Suprapubic skin (tissue), 4 donors: Measurements from ENCODE around the gene LCE1F. TPM values are rescaled to one million over a fixed set of nuclear protein-coding genes. Genes with fewer than 3 reads are reported as not detected.

ENCODE experiments used
- DNase-seq, 2 donors: peaks; one replicate each; pipeline ENCODE4 v3.0.0-alpha.2; 2019; ENCODE audit warnings: low spot score in 2 of 2
- H3K27ac ChIP-seq: fragments of 200-600 bp; sonication (generic); one replicate; pipeline ENCODE4 v1.5.1; 2019
- H3K27me3 ChIP-seq: fragments of 200-600 bp; sonication (generic); one replicate; pipeline ENCODE4 v1.5.1; 2019
- H3K36me3 ChIP-seq: fragments of 200-600 bp; sonication (generic); one replicate; pipeline ENCODE4 v1.5.1; 2019
- H3K4me1 ChIP-seq: fragments of 200-600 bp; sonication (generic); one replicate; pipeline ENCODE4 v1.5.1; 2019
- H3K4me3 ChIP-seq: fragments of 200-600 bp; sonication (generic); one replicate; pipeline ENCODE4 v1.5.1; 2019; ENCODE audit warnings: mild to moderate bottlenecking
- H3K9me3 ChIP-seq: fragments of 200-600 bp; sonication (generic); one replicate; pipeline ENCODE4 v1.5.1; 2019
- CTCF ChIP-seq, 2 donors: fragments of 200-600 bp in 1 of 2; fragments of 450-650 bp in 1 of 2; sonication (generic) in 1 of 2; IDR thresholded peaks; one replicate each; pipeline ENCODE4 v1.5.1; 2016 to 2019; ENCODE audit warnings: antibody characterized with exemption in 2 of 2, mild to moderate bottlenecking in 1 of 2, moderate library complexity in 1 of 2
- EP300 ChIP-seq: sonication (generic); formaldehyde crosslinking; IDR thresholded peaks from one replicate; pipeline ENCODE4 v1.6.1; 2017; ENCODE audit warnings: antibody characterized with exemption
- POLR2A ChIP-seq, 2 donors: fragments of 450-650 bp; IDR thresholded peaks; one replicate each; pipeline ENCODE4 v1.6.1; 2017; ENCODE audit warnings: antibody characterized with exemption in 2 of 2, mild to moderate bottlenecking in 2 of 2, moderate library complexity in 2 of 2
- POLR2AphosphoS5 ChIP-seq, 3 donors: sonication (generic); formaldehyde crosslinking; IDR thresholded peaks; one replicate each; pipeline ENCODE4 v1.6.1; 2017; ENCODE audit warnings: antibody characterized with exemption in 3 of 3
- WGBS: methylation state at CpG from one replicate; pipeline ENCODE4 v1.1.5; 2018; 5-methylcytosine and 5-hydroxymethylcytosine counted together
- total RNA-seq, 4 donors: library from RNA; depleted of rRNA; stranded (reverse); fragments of >200 nt; gene quantifications; one replicate each; pipeline ENCODE4 v1.1.0, GENCODE V29; 2016

The LCE1F gene
- total RNA-seq, 4 donors from 2014 or later: 23.4 to 71.3 (median 42.8) TPM; not detected in 1

- Histone ChIP-seq H3K36me3 (no peaks in the 10 kb centered on the region), H3K4me1 (no peaks in the 10 kb centered on the region), H3K9me3 (no peaks in the 10 kb centered on the region), H3K27me3 (no peaks in the 10 kb centered on the region), H3K27ac (no peak within 1 kb of the TSS), H3K4me3 (no peak within 1 kb of the TSS)
- TF ChIP-seq CTCF (IDR thresholded peaks at IDR 0.05): no peak
- no peak for TF ChIP-seq POLR2AphosphoS5 (IDR thresholded peaks at IDR 0.05)
- TF ChIP-seq POLR2A (IDR thresholded peaks at IDR 0.05): no peak
- TF ChIP-seq EP300: no peak
- no peak for DNase-seq
- 53% methylated on average over 2 of the region's 2 CpGs for WGBS
Observed at GRCh38 chr1:152786077-152786476, 11.1 kb downstream of the LCE1F start, which contains the start of gene LCE1E. TSS of gene LCE1E (plus strand) at chr1:152786257. CDS start at chr1:152787300, 1,043 bp downstream.

DNA sequence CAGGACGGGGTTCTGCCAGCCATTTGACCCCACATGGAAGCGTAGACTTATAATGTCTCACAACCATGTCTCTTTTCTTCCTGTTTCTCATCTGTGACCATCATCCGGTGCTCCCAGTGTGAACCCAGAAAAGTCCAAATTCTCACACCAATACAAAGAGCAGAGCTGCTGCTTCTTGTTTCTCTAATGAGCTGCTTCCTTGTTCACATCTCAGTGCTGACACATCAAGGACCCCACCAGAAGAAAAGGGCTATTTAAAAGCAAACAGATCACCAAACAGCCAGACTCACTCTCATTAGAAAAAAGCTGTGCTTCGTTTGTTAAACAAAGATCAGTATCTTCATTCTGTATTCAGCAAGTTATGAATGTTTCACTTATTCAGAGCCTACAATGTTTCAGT, 20.7 kb downstream of the LCE1F start:
- H3K4me3 ChIP-seq: no peak overlapping the region
- H3K27me3 ChIP-seq: no peaks in the 10 kb centered on the region
- no peak overlapping the region for H3K27ac ChIP-seq
- DNase-seq: no peak
- H3K36me3 ChIP-seq: no peaks in the 10 kb centered on the region
- no peaks in the 10 kb centered on the region for H3K4me1 ChIP-seq
- WGBS: 67% methylated on average over 4 of the region's 4 CpGs
- no peaks in the 10 kb centered on the region for H3K9me3 ChIP-seq
- TF ChIP-seq POLR2A (IDR thresholded peaks at IDR 0.05) (no peak), POLR2AphosphoS5 (IDR thresholded peaks at IDR 0.05) (no peak), CTCF (IDR thresholded peaks at IDR 0.05) (no peak), EP300 (no peak)

DNA sequence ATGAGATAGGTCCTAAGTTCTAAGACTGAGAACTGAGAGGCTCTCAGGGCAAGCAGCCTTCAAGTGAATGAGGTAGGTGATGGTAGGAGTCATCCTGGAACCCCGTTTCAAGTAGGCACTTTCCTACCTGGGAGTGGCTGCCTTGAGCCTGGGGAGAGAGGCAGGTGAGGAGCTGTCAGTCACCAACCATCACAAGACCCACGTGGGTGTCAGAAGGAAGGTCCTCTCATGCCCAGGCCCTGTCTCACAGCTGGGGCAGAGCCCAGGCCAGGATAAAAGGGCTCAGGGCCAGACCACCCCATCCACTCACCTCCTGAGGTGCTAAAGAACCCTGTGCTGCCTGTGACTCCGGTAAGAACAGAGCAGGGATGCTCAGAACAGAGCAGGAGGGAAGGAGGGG, 21.5 kb downstream of the LCE1F start, which contains the start of gene LCE1D:
LCE1D (plus strand) TSS at position 301 of the 400 bp plus-strand sequence. CDS start 1,074 bp downstream, outside the sequence.
- H3K4me1 ChIP-seq: no peaks in the 10 kb centered on the region
- H3K27me3 ChIP-seq: no peaks in the 10 kb centered on the region
- TF ChIP-seq POLR2AphosphoS5 (IDR thresholded peaks at IDR 0.05): no peak
- TF ChIP-seq CTCF (IDR thresholded peaks at IDR 0.05): no peak
- no peak within 1 kb of the TSS for H3K27ac ChIP-seq
- no peak for DNase-seq
- no peaks in the 10 kb centered on the region for H3K36me3 ChIP-seq
- 56% methylated on average over 3 of the region's 3 CpGs for WGBS
- H3K4me3 ChIP-seq: no peak within 1 kb of the TSS
- H3K9me3 ChIP-seq: no peaks in the 10 kb centered on the region

DNA sequence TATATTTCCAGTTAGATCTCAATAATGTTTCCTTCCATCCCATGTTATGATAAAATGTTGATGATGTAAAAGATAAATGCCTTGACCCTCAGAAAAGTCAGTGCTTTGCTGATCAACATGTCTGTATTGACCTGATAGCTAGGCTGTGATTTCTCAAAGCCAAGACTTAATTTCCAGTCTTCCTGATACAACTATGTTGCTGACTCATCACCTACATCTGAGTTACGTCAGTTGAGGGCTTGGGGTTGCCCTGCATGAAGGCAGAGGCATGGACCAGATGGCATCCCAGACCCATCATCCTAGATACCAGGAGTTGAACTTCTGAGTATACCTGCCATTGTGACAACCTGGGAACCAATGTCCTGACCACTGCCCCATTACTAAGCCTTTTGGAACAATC, 26.4 kb downstream of the LCE1F start:
- H3K36me3 ChIP-seq: no peaks in the 10 kb centered on the region

DNA sequence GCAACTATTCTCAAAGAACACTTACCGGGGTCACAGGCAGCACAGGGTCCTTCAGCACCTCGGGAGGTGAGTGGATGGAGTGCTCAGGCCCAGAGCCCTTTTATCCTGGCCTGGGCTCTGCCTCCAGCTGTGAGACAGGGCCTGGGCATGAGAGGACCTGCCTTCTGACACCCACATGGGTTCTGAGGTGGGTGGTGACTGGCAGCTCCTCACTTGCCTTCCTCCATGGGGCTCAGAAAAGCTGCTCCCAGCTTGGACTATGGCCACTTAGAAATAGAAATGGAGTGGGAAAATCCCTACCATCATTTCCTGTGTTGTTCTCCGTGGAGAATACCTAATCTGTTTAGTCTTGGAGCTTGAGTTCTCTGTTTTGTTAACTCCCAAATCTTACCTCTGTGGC, 31.6 kb downstream of the LCE1F start, which contains the start of gene LCE1C:
LCE1C (minus strand) TSS at position 76 of the 400 bp plus-strand sequence. CDS start 1,173 bp downstream, outside the sequence.
- WGBS: 53% methylated on average over 3 of the region's 3 CpGs

More for the DNA sequence above, 26.4 kb downstream of the LCE1F start:
- Histone ChIP-seq H3K4me1 (no peaks in the 10 kb centered on the region), H3K4me3 (no peak overlapping the region), H3K27me3 (no peaks in the 10 kb centered on the region), H3K9me3 (no peaks in the 10 kb centered on the region), H3K27ac (no peak overlapping the region)
- TF ChIP-seq POLR2AphosphoS5 (IDR thresholded peaks at IDR 0.05) (no peak), CTCF (IDR thresholded peaks at IDR 0.05) (no peak), POLR2A (IDR thresholded peaks at IDR 0.05) (no peak), EP300 (no peak)
- no peak for DNase-seq
- WGBS: 60% methylated on average over 1 of the region's 1 CpG

More for the DNA sequence above, 31.6 kb downstream of the LCE1F start, which contains the start of gene LCE1C:
- no peaks in the 10 kb centered on the region for H3K9me3 ChIP-seq
- peaks cover 6% of the 10 kb centered on the region for H3K4me1 ChIP-seq
- H3K27ac ChIP-seq: no peak within 1 kb of the TSS
- no peaks in the 10 kb centered on the region for H3K36me3 ChIP-seq
- no peaks in the 10 kb centered on the region for H3K27me3 ChIP-seq
- H3K4me3 ChIP-seq: no peak within 1 kb of the TSS
- TF ChIP-seq CTCF (IDR thresholded peaks at IDR 0.05) (no peak), POLR2A (IDR thresholded peaks at IDR 0.05) (no peak), POLR2AphosphoS5 (IDR thresholded peaks at IDR 0.05) (no peak), EP300 (no peak)
- no peak for DNase-seq
